GM19438 (cell line): ENCODE results near the gene PKLR.
A peak's percentile ranks its signal among the peaks of the same experiment; 100 is the strongest.
"Not testable (repeated sequence)": the region's sequence is repeated elsewhere in the genome, so short reads cannot be mapped to it uniquely, and the experiment has no call there.

Experiments used
- ATAC-seq: cut with Tn5 transposase; IDR thresholded peaks from one replicate; pipeline ENCODE4 v1.9.1; 2021; ENCODE audit warnings: low read depth; ENCODE audit not compliant: unreplicated experiment

Gene PKLR

GRCh38 chr1:155260276-155260675, 41.0 kb downstream of the PKLR start:
- ATAC-seq, result no peak

GRCh38 chr1:155256058-155256852, 45.0 kb downstream of the PKLR start:
- ATAC-seq, result no peak

- ATAC-seq, result no peak
Observed at GRCh38 chr1:155255243-155256007, 45.8 kb downstream of the PKLR start, which contains the start of gene ENTREP3. Gene ENTREP3 (minus strand): TSS chr1:155255483. CDS start chr1:155254877, 606 bp downstream.

- ATAC-seq, result no peak
Observed at GRCh38 chr1:155254714-155255242, 46.5 kb downstream of the PKLR start.

GRCh38 chr1:155254228-155254713, 47.0 kb downstream of the PKLR start:
- no peak for ATAC-seq

- ATAC-seq, result no peak
Observed at GRCh38 chr1:155253797-155254196, 47.4 kb downstream of the PKLR start.

- no peak for ATAC-seq
Observed at GRCh38 chr1:155253208-155253607, 48.0 kb downstream of the PKLR start.

- no peak for ATAC-seq
Observed at GRCh38 chr1:155251566-155251965, 49.7 kb downstream of the PKLR start.

GRCh38 chr1:155250633-155251449, 50.4 kb downstream of the PKLR start:
- peak; percentile 70 for ATAC-seq

- ATAC-seq, result peak; percentile 10
Observed at GRCh38 chr1:155250246-155250632, 51.0 kb downstream of the PKLR start.

- ATAC-seq, result no peak
Observed at GRCh38 chr1:155247667-155248553, 53.3 kb downstream of the PKLR start.

- ATAC-seq, result not testable (repeated sequence)
Observed at GRCh38 chr1:155246796-155247195, 54.4 kb downstream of the PKLR start.

- ATAC-seq, result no peak
Observed at GRCh38 chr1:155245163-155245524, 56.1 kb downstream of the PKLR start.

GRCh38 chr1:155244368-155245162, 56.7 kb downstream of the PKLR start:
- ATAC-seq, result peak; percentile 78

GRCh38 chr1:155242805-155243358, 58.4 kb downstream of the PKLR start:
- ATAC-seq, result no peak

GRCh38 chr1:155241841-155242264, 59.4 kb downstream of the PKLR start:
- ATAC-seq, result no peak

GRCh38 chr1:155241069-155241679, 60.1 kb downstream of the PKLR start:
- no peak for ATAC-seq
